Gastroesophageal sphincter (tissue), 4 donors: ENCODE data around the gene DPM2. TPM values are rescaled to one million over a fixed set of nuclear protein-coding genes. Genes with fewer than 3 reads are reported as not detected.

Source experiments
- ATAC-seq: fragments of 150-250 bp; one replicate; pipeline ENCODE4 v1.9.1; 2016; ENCODE audit warnings: mild to moderate bottlenecking, moderate library complexity
- H3K27ac ChIP-seq, 4 donors: fragments of 200-600 bp; sonication (generic) in 3 of 4; 1 replicate in 3 of 4; 2 replicates in 1 of 4; pipeline ENCODE4 v1.5.1; 2016 to 2019
- H3K27me3 ChIP-seq: fragments of 200-600 bp; sonication (generic); one replicate; pipeline ENCODE4 v1.5.1; 2019
- H3K36me3 ChIP-seq, 2 donors: fragments of 200-600 bp; sonication (generic); one replicate each; pipeline ENCODE4 v1.5.1; 2019; ENCODE audit warnings: control low read depth in 1 of 2
- H3K4me1 ChIP-seq, 3 donors: fragments of 200-600 bp; sonication (generic); 1 replicate in 2 of 3; 2 replicates in 1 of 3; pipeline ENCODE4 v1.5.1; 2016 to 2019; ENCODE audit warnings: control low read depth in 2 of 3
- H3K4me3 ChIP-seq, 2 donors: fragments of 200-600 bp; sonication (generic); one replicate each; pipeline ENCODE4 v1.5.1; 2019; ENCODE audit warnings: mild to moderate bottlenecking in 1 of 2, moderate library complexity in 1 of 2
- H3K9me3 ChIP-seq, 3 donors: fragments of 200-600 bp; sonication (generic); one replicate each; pipeline ENCODE4 v1.5.1; 2017 to 2019; ENCODE audit warnings: control low read depth in 2 of 3
- EP300 ChIP-seq: sonication (generic); formaldehyde crosslinking; IDR thresholded peaks from one replicate; pipeline ENCODE4 v1.6.1; 2017; ENCODE audit warnings: antibody characterized with exemption, mild to moderate bottlenecking
- POLR2A ChIP-seq, 2 donors: fragments of 450-650 bp; IDR thresholded peaks; one replicate each; pipeline ENCODE4 v1.6.1; 2017; ENCODE audit warnings: antibody characterized with exemption in 2 of 2, mild to moderate bottlenecking in 2 of 2, moderate library complexity in 1 of 2
- POLR2AphosphoS5 ChIP-seq: sonication (generic); formaldehyde crosslinking; IDR thresholded peaks from one replicate; pipeline ENCODE4 v1.6.1; 2017; ENCODE audit warnings: antibody characterized with exemption
- WGBS, 2 donors: methylation state at CpG; one replicate each; pipeline ENCODE4 v1.1.5; 2018; ENCODE audit warnings: low coverage in 1 of 2; 5-methylcytosine and 5-hydroxymethylcytosine counted together
- total RNA-seq, 4 donors: library from RNA; depleted of rRNA; stranded (reverse); fragments of >200 nt; gene quantifications; one replicate each; pipeline ENCODE4 v1.1.0, GENCODE V29; 2016
- TF ChIP-seq, protein P1 (sequence below), 4 experiments: fragments of 200-600 bp in 2 of 4; fragments of 450-650 bp in 2 of 4; sonication (generic) in 1 of 4; IDR thresholded peaks; one replicate each; pipeline ENCODE4 v1.5.1; 2017 to 2019; ENCODE audit warnings: antibody characterized with exemption in 4 of 4, mild to moderate bottlenecking in 2 of 4, moderate library complexity in 2 of 4

The DPM2 gene
- total RNA-seq, 4 donors from 2014 or later: 8.9 to 15.0 (median 11.2) TPM

DNA sequence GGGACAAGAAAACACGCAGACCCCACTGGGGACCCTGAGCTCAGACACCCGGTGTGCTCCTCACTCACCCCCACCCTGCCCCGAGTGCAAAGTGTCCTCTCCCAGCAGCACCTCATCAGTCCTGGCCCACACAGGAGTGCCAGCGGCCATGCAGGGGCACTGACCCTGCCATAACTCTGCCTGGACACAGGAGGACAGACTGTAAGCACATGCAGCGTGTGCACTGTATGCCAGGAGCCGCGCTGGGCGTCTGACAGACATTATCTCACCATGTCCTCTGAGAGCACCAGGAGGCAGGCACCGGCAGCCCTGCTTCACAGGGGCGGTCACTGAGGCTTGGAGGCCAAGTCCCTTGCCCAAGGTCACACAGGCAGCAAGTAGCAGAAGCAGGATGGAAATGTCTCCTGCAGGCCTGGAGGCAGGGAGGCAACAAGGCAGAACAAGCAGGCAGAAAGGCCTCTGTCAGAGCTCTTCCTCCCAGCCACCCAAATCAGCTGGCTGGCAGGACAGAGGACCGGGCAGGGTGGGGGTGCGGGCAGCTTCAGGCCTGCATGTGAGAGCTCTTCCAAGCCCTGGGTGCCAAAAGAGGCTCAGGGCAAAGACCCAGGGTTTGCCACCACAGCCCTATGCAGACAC is 34.7 kb upstream of the DPM2 start:
- no peak for TF ChIP-seq POLR2A (IDR thresholded peaks at IDR 0.05)
- TF ChIP-seq, protein P1, sequence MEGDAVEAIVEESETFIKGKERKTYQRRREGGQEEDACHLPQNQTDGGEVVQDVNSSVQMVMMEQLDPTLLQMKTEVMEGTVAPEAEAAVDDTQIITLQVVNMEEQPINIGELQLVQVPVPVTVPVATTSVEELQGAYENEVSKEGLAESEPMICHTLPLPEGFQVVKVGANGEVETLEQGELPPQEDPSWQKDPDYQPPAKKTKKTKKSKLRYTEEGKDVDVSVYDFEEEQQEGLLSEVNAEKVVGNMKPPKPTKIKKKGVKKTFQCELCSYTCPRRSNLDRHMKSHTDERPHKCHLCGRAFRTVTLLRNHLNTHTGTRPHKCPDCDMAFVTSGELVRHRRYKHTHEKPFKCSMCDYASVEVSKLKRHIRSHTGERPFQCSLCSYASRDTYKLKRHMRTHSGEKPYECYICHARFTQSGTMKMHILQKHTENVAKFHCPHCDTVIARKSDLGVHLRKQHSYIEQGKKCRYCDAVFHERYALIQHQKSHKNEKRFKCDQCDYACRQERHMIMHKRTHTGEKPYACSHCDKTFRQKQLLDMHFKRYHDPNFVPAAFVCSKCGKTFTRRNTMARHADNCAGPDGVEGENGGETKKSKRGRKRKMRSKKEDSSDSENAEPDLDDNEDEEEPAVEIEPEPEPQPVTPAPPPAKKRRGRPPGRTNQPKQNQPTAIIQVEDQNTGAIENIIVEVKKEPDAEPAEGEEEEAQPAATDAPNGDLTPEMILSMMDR (IDR thresholded peaks at IDR 0.05): peak in 2 of 4 experiments; percentile 4 to 16
- TF ChIP-seq POLR2AphosphoS5: no peak
- no peak for TF ChIP-seq EP300
- no peaks in the 10 kb centered on the region for H3K9me3 ChIP-seq
- no peaks in the 10 kb centered on the region for H3K36me3 ChIP-seq
- H3K27ac ChIP-seq: peak overlapping the region; percentile 6 to 92 (median 90)
- peaks cover 31 to 100% (median 94%) of the 10 kb centered on the region in 3 donors for H3K4me1 ChIP-seq
- H3K4me3 ChIP-seq: peak overlapping the region in 1 of 2 donors; percentile 10
- WGBS, 2 donors: no CpG with 5 or more reads among the region's 12 CpGs
- no peaks in the 10 kb centered on the region for H3K27me3 ChIP-seq
- ATAC-seq: no peak

DNA sequence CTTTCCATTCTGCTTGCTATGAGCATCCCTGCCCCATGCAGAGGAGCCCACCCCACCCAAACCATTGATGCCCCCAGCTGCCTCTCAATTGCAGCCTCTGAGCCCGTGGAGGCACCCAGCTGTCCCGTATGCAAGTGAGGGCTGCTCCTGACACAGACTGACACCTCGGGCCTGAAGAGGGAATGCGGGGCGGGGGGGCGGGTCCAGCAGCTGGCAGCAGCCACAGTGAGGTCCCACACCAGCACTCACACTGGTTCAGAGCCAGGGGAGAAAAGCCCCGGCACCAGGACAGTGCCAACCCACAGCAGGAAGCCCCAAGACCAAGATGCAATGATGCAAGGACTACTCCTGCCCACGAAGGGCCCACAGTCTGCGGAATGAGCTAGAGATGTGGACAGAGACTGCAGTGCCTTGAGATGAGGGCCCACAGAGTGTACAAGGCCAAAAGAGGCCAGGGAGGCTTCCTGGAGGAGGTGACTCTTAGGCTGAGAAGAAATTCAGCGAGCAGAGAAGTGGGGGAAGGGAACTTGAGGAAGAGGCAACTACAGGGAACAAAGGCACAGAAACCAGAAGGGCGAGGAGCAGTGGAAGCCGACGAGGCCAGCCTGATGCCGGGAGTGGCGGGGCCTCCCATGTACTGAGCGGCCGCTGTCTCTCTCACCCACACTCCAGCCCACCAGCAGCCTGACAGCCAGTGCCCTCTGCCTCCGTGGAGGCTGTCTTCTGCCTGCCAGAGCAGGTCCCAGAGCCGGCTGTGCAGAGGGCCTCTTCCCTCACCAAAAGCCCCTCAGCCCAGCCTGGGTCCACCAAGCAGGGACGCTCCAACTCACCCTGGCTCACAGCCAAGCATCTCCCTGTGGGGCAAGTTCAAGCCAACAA is 33.9 kb upstream of the DPM2 start:
- 47 to 63% methylated on average over 1 to 2 of the region's 20 CpGs for WGBS, 2 donors
- Histone ChIP-seq H3K27me3 (no peaks in the 10 kb centered on the region), H3K27ac (peak overlapping the region; percentile 6 to 92 (median 90)), H3K4me1 (peaks cover 31 to 100% (median 94%) of the 10 kb centered on the region in 3 donors), H3K9me3 (no peaks in the 10 kb centered on the region), H3K4me3 (peak overlapping the region in 1 of 2 donors; percentile 10), H3K36me3 (no peaks in the 10 kb centered on the region)
- ATAC-seq: no peak
- TF ChIP-seq POLR2AphosphoS5 (no peak), POLR2A (IDR thresholded peaks at IDR 0.05) (no peak), EP300 (no peak)
- TF ChIP-seq, protein P1 (IDR thresholded peaks at IDR 0.05): no peak

DNA sequence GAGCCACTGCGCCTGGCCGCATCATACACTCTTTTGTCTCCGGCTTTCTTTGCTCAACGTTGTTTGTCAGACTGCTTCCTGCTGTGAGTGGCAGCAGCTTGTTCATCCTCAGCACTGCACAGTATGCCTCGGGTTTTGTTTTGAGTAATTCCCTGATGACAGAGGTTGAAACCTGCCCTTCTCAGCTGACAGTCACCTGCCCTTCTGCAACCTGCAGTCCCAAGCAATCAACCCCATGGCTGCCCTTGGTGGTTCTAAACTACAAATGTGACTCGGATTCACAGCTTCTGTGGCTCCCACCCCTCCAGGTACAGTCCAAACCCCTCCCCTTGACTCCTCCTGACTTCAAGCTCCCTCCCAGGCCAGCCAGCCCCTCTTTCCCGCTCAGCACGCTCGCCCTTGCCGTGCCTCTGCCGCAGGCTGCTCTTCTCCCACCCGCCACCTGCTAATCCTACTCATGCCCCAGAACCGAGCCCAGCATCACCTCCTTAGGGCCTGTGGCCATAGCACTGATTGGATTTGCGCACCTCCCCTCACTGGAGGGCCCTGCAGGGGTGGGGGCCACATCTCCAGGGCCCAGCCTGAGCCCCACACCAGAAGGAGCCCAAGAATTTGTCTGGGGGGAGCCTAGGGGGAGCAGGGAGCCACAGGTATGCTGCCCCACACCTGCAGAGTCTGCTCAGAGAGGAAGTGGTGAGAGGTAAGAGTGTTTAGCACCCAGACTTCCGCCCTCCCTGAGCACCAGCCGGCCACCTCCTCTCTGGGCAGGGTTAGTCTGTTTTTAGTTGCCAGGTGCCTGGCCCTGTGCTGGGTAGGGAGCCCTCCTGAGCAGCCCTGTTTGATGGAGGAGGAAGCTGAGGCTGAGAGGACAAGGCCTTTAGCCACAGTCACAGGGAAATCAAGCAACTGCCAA is 33.0 kb upstream of the DPM2 start:
- peak overlapping the region; percentile 11 to 92 (median 90) for H3K27ac ChIP-seq
- H3K4me3 ChIP-seq: no peak overlapping the region
- H3K9me3 ChIP-seq: no peaks in the 10 kb centered on the region
- WGBS, 2 donors: 57 to 70% methylated on average over 5 to 11 of the region's 16 CpGs
- peaks cover 31 to 100% (median 94%) of the 10 kb centered on the region in 3 donors for H3K4me1 ChIP-seq
- no peaks in the 10 kb centered on the region for H3K27me3 ChIP-seq
- H3K36me3 ChIP-seq: no peaks in the 10 kb centered on the region
- no peak for TF ChIP-seq POLR2AphosphoS5
- TF ChIP-seq, protein P1 (IDR thresholded peaks at IDR 0.05): no peak
- TF ChIP-seq POLR2A (IDR thresholded peaks at IDR 0.05): no peak
- no peak for ATAC-seq

DNA sequence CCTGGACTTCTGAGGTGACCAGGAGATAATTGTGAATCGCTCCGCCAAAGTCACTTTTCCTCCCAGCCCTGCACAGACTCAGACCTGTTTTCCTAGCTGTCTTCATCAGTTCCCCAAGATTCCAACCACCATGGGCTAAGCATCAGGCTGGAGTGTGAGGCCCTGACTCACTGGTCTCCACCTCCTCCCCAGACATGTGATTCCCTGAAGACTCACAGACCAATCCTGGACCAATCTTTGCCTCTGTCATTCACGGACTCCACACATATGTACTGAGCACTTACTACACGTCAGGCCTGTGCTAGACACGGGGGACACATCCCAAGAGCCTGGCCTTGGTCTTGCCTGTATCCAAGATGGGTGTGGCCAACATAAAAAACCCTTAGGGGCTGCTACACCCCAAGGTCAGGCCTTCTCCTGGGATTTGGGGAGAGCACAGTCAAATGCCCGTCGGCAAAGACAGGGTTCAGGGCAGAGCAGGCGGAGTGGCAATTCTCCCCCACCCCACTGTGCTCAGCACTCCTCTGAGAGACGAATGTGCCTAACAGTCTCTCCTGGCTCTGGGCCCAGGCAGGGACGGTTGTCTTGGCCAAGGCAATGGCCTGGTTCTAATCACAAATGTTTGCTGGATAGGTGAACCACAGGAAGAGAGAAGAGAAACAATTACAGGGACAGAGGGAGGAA is 31.2 kb upstream of the DPM2 start:
- ATAC-seq: peak; percentile 46
- H3K27me3 ChIP-seq: no peaks in the 10 kb centered on the region
- TF ChIP-seq POLR2AphosphoS5: peak; percentile 68
- TF ChIP-seq POLR2A (IDR thresholded peaks at IDR 0.05): no peak
- TF ChIP-seq, protein P1 (IDR thresholded peaks at IDR 0.05): no peak
- no peak for TF ChIP-seq EP300
- H3K4me1 ChIP-seq: peaks cover 28 to 100% (median 84%) of the 10 kb centered on the region in 3 donors
- H3K9me3 ChIP-seq: no peaks in the 10 kb centered on the region
- WGBS, 2 donors: 0 to 60% methylated on average over 1 to 2 of the region's 10 CpGs
- no peaks in the 10 kb centered on the region for H3K36me3 ChIP-seq
- no peak overlapping the region for H3K4me3 ChIP-seq
- H3K27ac ChIP-seq: peak overlapping the region; percentile 73 to 92 (median 90)
